ENCODE measurements around the gene COPZ1. TPM values are rescaled to one million over a fixed set of nuclear protein-coding genes. Genes with fewer than 3 reads are reported as not detected.

COPZ1 gene
- total and polyA plus RNA-seq, 9 of the 15 experiments (the other 6 are each of a cell fraction or from before 2014, with no cell fraction given) = 137 to 487 (median 233) TPM

GRCh38 chr12:54337280-54337842 lies 12.4 kb downstream of the COPZ1 start (continued):
- TF ChIP-seq TCF7 (IDR thresholded peaks at IDR 0.05; ENCODE audit: borderline replicate concordance) = 0 out of 2 replicates have a peak, but pooled peaks have one; percentile 35
- no peak for TF ChIP-seq MLX (CRISPR knock-in tag; conservative IDR thresholded peaks at IDR 0.05)
- TF ChIP-seq ELK1 (CRISPR knock-in tag; IDR thresholded peaks at IDR 0.05) = no peak
- no peak for TF ChIP-seq BRD4 (IDR thresholded peaks at IDR 0.05)
- peak; percentile 52 to 88; a peak in 1 of 4 replicates for TF ChIP-seq TBL1XR1 (IDR thresholded peaks at IDR 0.05; ENCODE audit: low read length in 2 of 2)
- no peak for TF ChIP-seq NFATC3 (IDR thresholded peaks at IDR 0.05)
- no peak for TF ChIP-seq NELFE (IDR thresholded peaks at IDR 0.05; ENCODE audit: insufficient read depth, insufficient read length)
- no peak for TF ChIP-seq TRIM25 (IDR thresholded peaks at IDR 0.05; ENCODE audit: borderline replicate concordance)
- TF ChIP-seq RHOXF2B (CRISPR knock-in tag; conservative IDR thresholded peaks at IDR 0.05) = no peak
- no peak for TF ChIP-seq NR2C2 (CRISPR knock-in tag; IDR thresholded peaks at IDR 0.05)
- peak; percentile 55; the same call in 1 of the 2 replicates for TF ChIP-seq NR2C2 (tag; IDR thresholded peaks at IDR 0.05)
- TF ChIP-seq IRF2 (CRISPR knock-in tag; IDR thresholded peaks at IDR 0.05) = no peak
- TF ChIP-seq DPF2 (IDR thresholded peaks at IDR 0.05) = peak; percentile 92
- TF ChIP-seq ZNF584 (CRISPR knock-in tag; IDR thresholded peaks at IDR 0.05; ENCODE audit: low read depth) = no peak
- TF ChIP-seq SPI1 (IDR thresholded peaks at IDR 0.05; ENCODE audit: borderline replicate concordance, low read depth, low read length) = no peak
- TF ChIP-seq RB1 (IDR thresholded peaks at IDR 0.05; ENCODE audit: low read depth) = 0 out of 2 replicates have a peak, but pooled peaks have one; percentile 40
- TF ChIP-seq PHB (CRISPR knock-in tag; IDR thresholded peaks at IDR 0.05) = no peak
- no peak for TF ChIP-seq ZKSCAN3 (CRISPR knock-in tag; IDR thresholded peaks at IDR 0.05)
- TF ChIP-seq STAT5A (IDR thresholded peaks at IDR 0.05; ENCODE audit: borderline replicate concordance, low read length) = peak; percentile 71
- TF ChIP-seq MAFF (IDR thresholded peaks at IDR 0.05; ENCODE audit: low read length) = peak; percentile 94
- no peak for TF ChIP-seq FOXJ3 (CRISPR knock-in tag; IDR thresholded peaks at IDR 0.05)
- no peak for TF ChIP-seq ZNF197 (CRISPR knock-in tag; IDR thresholded peaks at IDR 0.05; ENCODE audit: low read depth)
- TF ChIP-seq FOXM1 (IDR thresholded peaks at IDR 0.05; ENCODE audit: low read depth) = peak; percentile 42; the same call in 1 of the 2 replicates
- TF ChIP-seq FOXM1 (CRISPR knock-in tag; IDR thresholded peaks at IDR 0.05; ENCODE audit: low read depth) = no peak
- peak; percentile 56 for TF ChIP-seq PML (IDR thresholded peaks at IDR 0.05; ENCODE audit: low read length)
- no peak for TF ChIP-seq ZNF75A (CRISPR knock-in tag; IDR thresholded peaks at IDR 0.05)
- TF ChIP-seq XRCC5 (IDR thresholded peaks at IDR 0.05; ENCODE audit: low read depth, low read length) = peak; percentile 33; the same call in 1 of the 2 replicates
- no peak for TF ChIP-seq ID3 (CRISPR knock-in tag; IDR thresholded peaks at IDR 0.05)
- peak; percentile 99 for TF ChIP-seq ID3 (tag; IDR thresholded peaks at IDR 0.05)
